OCI-LY1 (cell line): Measurements from ENCODE around the gene CREB3L1.

ENCODE experiments used
- H2AFZ ChIP-seq: fragments of 200-600 bp; sonication (generic), shearing (Covaris generic); 2 replicates; pipeline ENCODE4 v1.6.0; 2014; ENCODE audit warnings: antibody characterized with exemption, mild to moderate bottlenecking, low read length
- H3F3A ChIP-seq: fragments of 200-600 bp; sonication (generic), shearing (Covaris generic); 2 replicates; pipeline ENCODE4 v1.6.0; 2014; ENCODE audit warnings: mild to moderate bottlenecking, antibody characterized with exemption, low read length, moderate library complexity; ENCODE audit not compliant: insufficient read depth
- H3K27ac ChIP-seq: fragments of 200-600 bp; sonication (generic); 2 replicates; pipeline ENCODE4 v1.5.1; 2014; ENCODE audit warnings: low read length, mixed run types, mild to moderate bottlenecking, low read depth; ENCODE audit not compliant: poor library complexity, severe bottlenecking
- H3K27me3 ChIP-seq: fragments of 200-600 bp; sonication (generic); 2 replicates; pipeline ENCODE4 v1.6.0; 2014; ENCODE audit warnings: antibody characterized with exemption, mild to moderate bottlenecking, low read length, moderate library complexity; ENCODE audit not compliant: insufficient read depth
- H3K36me3 ChIP-seq: fragments of 200-600 bp; sonication (generic); 2 replicates; pipeline ENCODE4 v1.6.1; 2014; ENCODE audit warnings: mild to moderate bottlenecking, antibody characterized with exemption, low read length, moderate library complexity, mixed read lengths; ENCODE audit not compliant: insufficient read depth
- H3K4me1 ChIP-seq: fragments of 200-600 bp; sonication (generic); 2 replicates; pipeline ENCODE4 v1.5.1; 2014; ENCODE audit warnings: mild to moderate bottlenecking, low read length, moderate library complexity; ENCODE audit not compliant: insufficient read depth, severe bottlenecking
- H3K4me2 ChIP-seq: fragments of 200-600 bp; sonication (generic), shearing (Covaris generic); 2 replicates; pipeline ENCODE4 v1.6.1; 2014; ENCODE audit warnings: low read length
- H3K4me3 ChIP-seq: fragments of 200-600 bp; sonication (generic); 2 replicates; pipeline ENCODE4 v1.5.1; 2014; ENCODE audit warnings: low read length, low read depth, mild to moderate bottlenecking, mixed read lengths; ENCODE audit not compliant: poor library complexity, severe bottlenecking
- H3K79me2 ChIP-seq: fragments of 200-600 bp; shearing (Covaris generic); 2 replicates; pipeline ENCODE4 v1.6.1; 2016; ENCODE audit warnings: mixed run types, low read length, mixed read lengths; ENCODE audit not compliant: insufficient read depth
- H3K9ac ChIP-seq: fragments of 200-600 bp; sonication (generic), shearing (Covaris generic); 2 replicates; pipeline ENCODE4 v1.6.1; 2014; ENCODE audit warnings: mild to moderate bottlenecking, low read length, mixed read lengths
- H3K9me2 ChIP-seq: fragments of 200-600 bp; sonication (generic), shearing (Covaris generic); 2 replicates; pipeline ENCODE4 v1.6.1; 2014; ENCODE audit warnings: low read depth, mild to moderate bottlenecking, low read length, mixed read lengths
- H3K9me3 ChIP-seq: fragments of 200-600 bp; shearing (Covaris generic); 2 replicates; pipeline ENCODE4 v1.6.1; 2014; ENCODE audit warnings: low read length, mixed read lengths
- H4K20me1 ChIP-seq: fragments of 200-600 bp; sonication (generic), shearing (Covaris generic); 2 replicates; pipeline ENCODE4 v1.6.0; 2016; ENCODE audit warnings: mild to moderate bottlenecking, low read length; ENCODE audit not compliant: insufficient read depth
- EZH2 ChIP-seq: fragments of 200-600 bp; sonication (generic), shearing (Covaris generic); IDR thresholded peaks from 2 replicates; pipeline ENCODE4 v1.8.0; 2017; ENCODE audit warnings: borderline replicate concordance, mixed run types, mild to moderate bottlenecking, antibody characterized with exemption, low read length, moderate library complexity, mixed read lengths
- TF ChIP-seq, protein P1 (sequence below): fragments of 200-600 bp; sonication (generic), shearing (Covaris generic); IDR thresholded peaks from 2 replicates; pipeline ENCODE4 v1.5.1; 2017; ENCODE audit warnings: mild to moderate bottlenecking, antibody characterized with exemption, low read length, moderate library complexity, mixed read lengths

CREB3L1 gene

GRCh38 chr11:46240371-46240770, 37.1 kb upstream of the CREB3L1 start:
- no peak for TF ChIP-seq EZH2
- TF ChIP-seq, protein P1, sequence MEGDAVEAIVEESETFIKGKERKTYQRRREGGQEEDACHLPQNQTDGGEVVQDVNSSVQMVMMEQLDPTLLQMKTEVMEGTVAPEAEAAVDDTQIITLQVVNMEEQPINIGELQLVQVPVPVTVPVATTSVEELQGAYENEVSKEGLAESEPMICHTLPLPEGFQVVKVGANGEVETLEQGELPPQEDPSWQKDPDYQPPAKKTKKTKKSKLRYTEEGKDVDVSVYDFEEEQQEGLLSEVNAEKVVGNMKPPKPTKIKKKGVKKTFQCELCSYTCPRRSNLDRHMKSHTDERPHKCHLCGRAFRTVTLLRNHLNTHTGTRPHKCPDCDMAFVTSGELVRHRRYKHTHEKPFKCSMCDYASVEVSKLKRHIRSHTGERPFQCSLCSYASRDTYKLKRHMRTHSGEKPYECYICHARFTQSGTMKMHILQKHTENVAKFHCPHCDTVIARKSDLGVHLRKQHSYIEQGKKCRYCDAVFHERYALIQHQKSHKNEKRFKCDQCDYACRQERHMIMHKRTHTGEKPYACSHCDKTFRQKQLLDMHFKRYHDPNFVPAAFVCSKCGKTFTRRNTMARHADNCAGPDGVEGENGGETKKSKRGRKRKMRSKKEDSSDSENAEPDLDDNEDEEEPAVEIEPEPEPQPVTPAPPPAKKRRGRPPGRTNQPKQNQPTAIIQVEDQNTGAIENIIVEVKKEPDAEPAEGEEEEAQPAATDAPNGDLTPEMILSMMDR: no peak
- Histone ChIP-seq H4K20me1 (no peaks in the 10 kb centered on the region), H3K27me3 (no peaks in the 10 kb centered on the region; the same call in none of the 2 replicates), H3K9ac (no peak overlapping the region), H3K9me2 (no peaks in the 10 kb centered on the region), H2AFZ (no peak overlapping the region), H3K36me3 (no peaks in the 10 kb centered on the region), H3F3A (no peaks in the 10 kb centered on the region), H3K27ac (no peak overlapping the region), H3K79me2 (no peaks in the 10 kb centered on the region), H3K4me1 (peaks cover 28% of the 10 kb centered on the region), H3K4me2 (no peak overlapping the region), H3K9me3 (no peaks in the 10 kb centered on the region), H3K4me3 (no peak overlapping the region)

GRCh38 chr11:46240861-46241260, 36.6 kb upstream of the CREB3L1 start:
- H3K79me2 ChIP-seq: no peaks in the 10 kb centered on the region
- no peaks in the 10 kb centered on the region for H4K20me1 ChIP-seq
- H3K36me3 ChIP-seq: no peaks in the 10 kb centered on the region
- no peaks in the 10 kb centered on the region for H3F3A ChIP-seq
- H3K9me2 ChIP-seq: no peaks in the 10 kb centered on the region
- H3K4me2 ChIP-seq: no peak overlapping the region
- no peak for TF ChIP-seq EZH2
- TF ChIP-seq, protein P1: no peak
- H3K4me3 ChIP-seq: no peak overlapping the region
- no peak overlapping the region for H3K27ac ChIP-seq
- H3K27me3 ChIP-seq: no peaks in the 10 kb centered on the region; the same call in none of the 2 replicates
- no peak overlapping the region for H2AFZ ChIP-seq
- H3K4me1 ChIP-seq: peaks cover 28% of the 10 kb centered on the region
- H3K9me3 ChIP-seq: no peaks in the 10 kb centered on the region
- H3K9ac ChIP-seq: no peak overlapping the region

DNA sequence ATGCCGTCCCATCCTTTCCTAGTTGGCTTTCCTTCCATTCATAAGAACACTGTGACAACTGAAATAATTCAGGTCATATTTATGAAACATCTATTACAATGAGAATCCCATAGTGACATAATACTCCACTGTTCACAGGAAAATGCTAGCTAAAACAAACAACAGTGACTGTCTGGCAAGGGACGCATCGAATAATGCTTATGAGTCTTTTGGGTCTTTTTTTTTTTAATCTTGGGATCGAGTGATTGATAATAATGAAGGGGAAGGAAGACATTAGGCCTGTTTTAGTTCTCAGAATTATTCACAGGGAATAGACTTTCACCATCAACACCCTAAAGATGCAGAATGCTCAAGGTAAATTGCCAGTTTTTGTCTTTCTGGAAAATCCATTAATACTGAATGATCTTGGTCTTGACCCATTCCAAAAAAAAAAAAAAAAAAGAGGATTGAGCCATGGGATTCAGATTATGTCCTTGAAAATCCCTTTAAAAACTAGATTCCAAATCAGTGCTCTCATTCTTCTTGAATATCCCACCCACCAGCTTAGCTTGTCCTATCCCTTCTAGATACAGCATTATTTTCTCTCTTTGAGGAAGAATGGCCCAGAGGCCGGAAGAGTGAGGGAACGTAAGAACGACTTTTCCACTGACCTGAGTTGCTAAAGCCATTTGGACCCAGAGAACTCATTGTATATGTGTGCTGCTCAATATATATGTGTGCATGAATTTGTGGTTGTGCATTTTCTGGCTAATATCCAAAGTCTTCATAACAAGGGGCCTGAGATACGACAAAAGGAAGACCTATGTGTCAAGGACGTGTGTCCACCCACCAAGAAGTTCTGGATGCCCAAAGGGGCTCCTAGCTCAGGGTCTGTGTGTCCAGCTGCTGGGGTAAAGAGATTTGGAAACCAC, 35.2 kb upstream of the CREB3L1 start:
- H3K4me2 ChIP-seq: peak overlapping the region; percentile 93
- H3F3A ChIP-seq: no peaks in the 10 kb centered on the region
- no peak overlapping the region for H2AFZ ChIP-seq
- H3K9ac ChIP-seq: peak overlapping the region; percentile 58; the same call in 1 of the 2 replicates
- peak overlapping the region; percentile 65 for H3K4me3 ChIP-seq
- no peaks in the 10 kb centered on the region for H3K9me3 ChIP-seq
- no peaks in the 10 kb centered on the region for H3K79me2 ChIP-seq
- no peaks in the 10 kb centered on the region for H4K20me1 ChIP-seq
- H3K27ac ChIP-seq: no peak overlapping the region
- no peaks in the 10 kb centered on the region for H3K36me3 ChIP-seq
- peaks cover 27% of the 10 kb centered on the region for H3K4me1 ChIP-seq
- H3K9me2 ChIP-seq: no peaks in the 10 kb centered on the region
- TF ChIP-seq, protein P1: no peak
- no peak for TF ChIP-seq EZH2
- H3K27me3 ChIP-seq: no peaks in the 10 kb centered on the region; the same call in 1 of the 2 replicates
